Heart right ventricle (tissue), 16 donors: ENCODE results near the gene SLC25A3. TPM values are rescaled to one million over a fixed set of nuclear protein-coding genes. Genes with fewer than 3 reads are reported as not detected.
"Not testable (repeated sequence)": the region's sequence is repeated elsewhere in the genome, so short reads cannot be mapped to it uniquely, and the experiment has no call there.

Source experiments
- ATAC-seq, 8 donors: fragments of 200-7000 bp; cut with Tn5 transposase; one replicate each; pipeline ENCODE4 v1.9.1; 2020; ENCODE audit warnings: mild to moderate bottlenecking in 8 of 8, moderate library complexity in 8 of 8, moderate number of reproducible peaks in 1 of 8
- DNase-seq, 2 donors: peaks; one replicate each; pipeline ENCODE4 v3.0.0-alpha.2; 2020
- H3K27ac ChIP-seq, 10 donors: fragments of 200-600 bp; sonication (generic) in 2 of 10; one replicate each; pipeline versions ENCODE4 v1.5.0 to v1.8.0; 2020 to 2022; ENCODE audit warnings: mild to moderate bottlenecking in 3 of 10
- H3K27me3 ChIP-seq, 7 donors: fragments of 200-600 bp; one replicate each; pipeline ENCODE4 v1.8.0; 2021 to 2022; ENCODE audit warnings: mild to moderate bottlenecking in 2 of 7
- H3K36me3 ChIP-seq, 9 donors: fragments of 200-600 bp; sonication (generic) in 1 of 9; one replicate each; pipeline versions ENCODE4 v1.5.0 to v1.8.0; 2020 to 2022; ENCODE audit warnings: mild to moderate bottlenecking in 2 of 9
- H3K4me1 ChIP-seq, 9 donors: fragments of 200-600 bp; sonication (generic) in 1 of 9; one replicate each; pipeline versions ENCODE4 v1.5.0 to v1.8.0; 2020 to 2022; ENCODE audit warnings: mild to moderate bottlenecking in 4 of 9
- H3K4me3 ChIP-seq, 10 donors: fragments of 200-600 bp; sonication (generic) in 2 of 10; one replicate each; pipeline versions ENCODE4 v1.5.0 to v1.8.0; 2020 to 2022; ENCODE audit warnings: mild to moderate bottlenecking in 7 of 10, moderate library complexity in 2 of 10
- H3K9me3 ChIP-seq, 11 donors: fragments of 200-600 bp in 10 of 11; sonication (generic) in 2 of 11; one replicate each; pipeline versions ENCODE4 v1.5.0 to v1.8.0; 2013 to 2022; ENCODE audit warnings: mild to moderate bottlenecking in 2 of 11, control low read depth in 1 of 11, moderate library complexity in 1 of 11
- WGBS, 2 donors: extraction: QIAGEN DNeasy Blood & Tissue Kit; methylation state at CpG; one replicate each; pipeline ENCODE4 v1.1.7; 2013; ENCODE audit warnings: inconsistent platforms in 1 of 2; 5-methylcytosine and 5-hydroxymethylcytosine counted together
- intact Hi-C, 10 donors: fragments of 100-400 bp; cut with DNase I; formaldehyde crosslinking; loops; one replicate each; pipeline versions ENCODE4 v1.11.1 to v1.14.2; 2022
- polyA plus RNA-seq, 2 donors: library from polyadenylated mRNA; stranded (reverse); fragments of 200-250 nt; gene quantifications; one replicate each; pipeline ENCODE4 v1.2.3, GENCODE V29; 2013
- total RNA-seq, 10 donors: library from RNA; stranded (reverse); fragmentation: NEBNext Ultra II Directional in 3 of 10; extraction: Animal tissue kit (Norgen Biotek cat#: 25700) in 3 of 10; gene quantifications; one replicate each; pipeline versions ENCODE4 v1.2.1 to v1.2.4, GENCODE V29; 2021 to 2023
- TF ChIP-seq, protein P1 (sequence below), 9 donors: fragments of 200-600 bp; sonication (generic) in 2 of 9; IDR thresholded peaks; one replicate each; pipeline versions ENCODE4 v1.5.0 to v1.8.0; 2021 to 2022; ENCODE audit warnings: antibody characterized with exemption in 9 of 9, mild to moderate bottlenecking in 5 of 9, moderate library complexity in 1 of 9
- donor health status: Arrhythmogenic right ventricular cardiomyopathy.
- donor health status: ischemic (EF 13 %, LVEDD 7.1; RV severe dilation, severe dysfunction).
- donor health status: healthy with polysubstance abuse.
- donor health status: DM: no; HTN: yes; CAD: no.
- donor health status: DM: no; HTN: no; CAD: no.
- donor health status: ischemic (EF 25% LVEDD 6.9; RV normal size, moderate dysfunction).
- donor health status: ischemic (EF 25% LVEDD 5.7; RV mildly dilated, moderate dysfunction).
- donor health status: healthy.
- donor health status: DM: yes; HTN: yes; CAD: no.
- donor health status: Ischemic cardiomyopathy.
- donor health status: ischemic (EF 35%, LVEDD 5.7; RV mildly dilated, moderate dysfunction).
- donor health status: nonischemic (EF 11% LVEDD 7.7; RV severe dilation, severe dysfunction).
- donor health status: DM: yes; HTN: yes; CAD: no.
- donor health status: PGD.
- donor health status: ischemic (EF 29% LVEDD 5.4; RV normal size, mild dysfunction).
- donor health status: nonischemic (EF 23%, LVEDD 6.1; RV moderate dilation, normal function).

SLC25A3 gene
- total and polyA plus RNA-seq, 12 donors: 742 to 2,142 (median 1,683) TPM

DNA sequence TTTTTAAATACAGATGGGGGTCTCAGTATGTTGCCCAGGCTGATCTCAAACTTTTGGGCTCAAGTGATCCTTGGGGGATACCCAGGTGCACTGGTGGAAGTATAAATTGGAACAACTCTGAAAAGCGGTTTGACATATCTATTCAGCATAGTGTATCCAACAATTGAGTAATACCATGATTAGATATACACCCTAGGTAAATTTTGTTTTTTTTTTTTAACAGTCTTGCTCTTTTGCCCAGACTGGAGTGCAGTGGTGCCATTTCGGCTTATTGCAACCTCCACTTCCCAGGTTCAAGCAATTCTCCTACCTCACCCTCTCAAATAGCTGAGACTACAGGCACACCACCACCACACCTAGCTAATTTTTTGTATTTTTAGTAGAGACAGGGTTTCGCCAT, 31.6 kb upstream of the SLC25A3 start:
- intact Hi-C loops: loop anchor here in 3 of 10 donors (2.0 to 10.0 kb wide), 3 partner anchors 93 to 433 kb away; no protein-coding TSS in a partner anchor
- peaks cover 0 to 8% (median 0%) of the 10 kb centered on the region in 11 donors for H3K9me3 ChIP-seq
- TF ChIP-seq, protein P1, sequence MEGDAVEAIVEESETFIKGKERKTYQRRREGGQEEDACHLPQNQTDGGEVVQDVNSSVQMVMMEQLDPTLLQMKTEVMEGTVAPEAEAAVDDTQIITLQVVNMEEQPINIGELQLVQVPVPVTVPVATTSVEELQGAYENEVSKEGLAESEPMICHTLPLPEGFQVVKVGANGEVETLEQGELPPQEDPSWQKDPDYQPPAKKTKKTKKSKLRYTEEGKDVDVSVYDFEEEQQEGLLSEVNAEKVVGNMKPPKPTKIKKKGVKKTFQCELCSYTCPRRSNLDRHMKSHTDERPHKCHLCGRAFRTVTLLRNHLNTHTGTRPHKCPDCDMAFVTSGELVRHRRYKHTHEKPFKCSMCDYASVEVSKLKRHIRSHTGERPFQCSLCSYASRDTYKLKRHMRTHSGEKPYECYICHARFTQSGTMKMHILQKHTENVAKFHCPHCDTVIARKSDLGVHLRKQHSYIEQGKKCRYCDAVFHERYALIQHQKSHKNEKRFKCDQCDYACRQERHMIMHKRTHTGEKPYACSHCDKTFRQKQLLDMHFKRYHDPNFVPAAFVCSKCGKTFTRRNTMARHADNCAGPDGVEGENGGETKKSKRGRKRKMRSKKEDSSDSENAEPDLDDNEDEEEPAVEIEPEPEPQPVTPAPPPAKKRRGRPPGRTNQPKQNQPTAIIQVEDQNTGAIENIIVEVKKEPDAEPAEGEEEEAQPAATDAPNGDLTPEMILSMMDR (IDR thresholded peaks at IDR 0.05): no peak
- peaks cover 0 to 4% (median 0%) of the 10 kb centered on the region in 9 donors for H3K4me1 ChIP-seq
- H3K4me3 ChIP-seq: no peak overlapping the region
- DNase-seq (no peak), ATAC-seq (no peak)
- H3K36me3 ChIP-seq: no peaks in the 10 kb centered on the region
- no peaks in the 10 kb centered on the region for H3K27me3 ChIP-seq
- 91 to 97% methylated on average over 3 of the region's 3 CpGs for WGBS, 2 donors
- no peak overlapping the region for H3K27ac ChIP-seq

DNA sequence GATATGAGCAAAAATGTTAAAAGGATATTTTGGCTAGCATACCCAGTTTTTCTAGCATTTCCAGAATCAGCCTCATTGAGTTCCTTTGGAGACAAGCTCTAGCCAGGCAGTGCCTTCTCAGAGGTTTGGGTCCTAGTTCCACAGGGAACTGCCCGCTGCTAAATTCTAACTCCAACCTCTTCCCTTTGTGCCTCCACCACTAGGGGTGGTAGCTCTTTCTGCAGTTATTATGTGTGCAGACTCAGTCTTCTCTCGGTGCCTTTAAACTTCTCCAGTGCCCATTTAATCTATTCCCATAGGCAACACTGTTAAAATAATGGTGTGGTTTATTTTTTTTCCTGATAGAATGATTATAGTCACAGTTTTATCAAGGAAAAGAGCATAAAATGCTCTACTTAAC, 21.5 kb upstream of the SLC25A3 start:
- TF ChIP-seq, protein P1 (IDR thresholded peaks at IDR 0.05): peak in 4 of 9 donors; percentile 13 to 28 (median 18)
- ATAC-seq (peak in 2 of 8 donors; percentile 33 to 44), DNase-seq (no peak)
- intact Hi-C loops: loop anchor here in 2 of 10 donors (5.0 kb wide), 2 partner anchors 70 to 430 kb away; partner anchors contain the start of gene IKBIP (in 1 of the 2)
- Histone ChIP-seq H3K4me3 (no peak overlapping the region), H3K9me3 (no peaks in the 10 kb centered on the region), H3K4me1 (peaks cover 0 to 5% (median 0%) of the 10 kb centered on the region in 9 donors), H3K27ac (no peak overlapping the region), H3K36me3 (no peaks in the 10 kb centered on the region), H3K27me3 (no peaks in the 10 kb centered on the region)
- WGBS, 2 donors: 71 to 81% methylated on average over 2 of the region's 2 CpGs

DNA sequence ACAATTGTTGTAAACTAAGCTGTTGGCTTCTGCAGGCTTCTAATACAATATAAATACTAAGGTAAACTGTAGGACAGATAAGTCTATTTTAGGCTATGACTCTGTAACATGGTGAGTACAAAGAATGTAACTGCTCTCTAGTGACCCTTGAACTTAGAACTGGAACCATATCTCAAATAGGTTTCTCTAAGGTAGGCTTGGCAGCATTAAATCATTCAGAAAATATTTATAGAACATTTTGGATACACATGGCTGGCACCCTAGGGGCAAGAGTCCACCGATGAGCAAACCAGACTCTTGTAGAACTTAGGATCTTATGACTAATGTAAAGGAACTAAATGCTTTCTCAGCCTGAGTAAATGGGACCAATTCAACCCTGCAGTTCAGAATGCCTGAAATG, 19.4 kb upstream of the SLC25A3 start:
- DNase-seq (no peak), ATAC-seq (peak in 2 of 8 donors; percentile 70 to 73)
- H3K36me3 ChIP-seq: no peaks in the 10 kb centered on the region
- TF ChIP-seq, protein P1 (IDR thresholded peaks at IDR 0.05): no peak
- H3K9me3 ChIP-seq: no peaks in the 10 kb centered on the region
- peaks cover 0 to 5% (median 0%) of the 10 kb centered on the region in 9 donors for H3K4me1 ChIP-seq
- WGBS, 2 donors: 52 to 60% methylated on average over 1 of the region's 1 CpG
- intact Hi-C loops: loop anchor here in 2 of 10 donors (5.0 kb wide), 2 partner anchors 68 to 428 kb away; partner anchors contain the start of gene IKBIP (in 1 of the 2)
- no peak overlapping the region for H3K4me3 ChIP-seq
- H3K27ac ChIP-seq: peak overlapping the region in 2 of 10 donors; percentile 8 to 25
- no peaks in the 10 kb centered on the region for H3K27me3 ChIP-seq

DNA sequence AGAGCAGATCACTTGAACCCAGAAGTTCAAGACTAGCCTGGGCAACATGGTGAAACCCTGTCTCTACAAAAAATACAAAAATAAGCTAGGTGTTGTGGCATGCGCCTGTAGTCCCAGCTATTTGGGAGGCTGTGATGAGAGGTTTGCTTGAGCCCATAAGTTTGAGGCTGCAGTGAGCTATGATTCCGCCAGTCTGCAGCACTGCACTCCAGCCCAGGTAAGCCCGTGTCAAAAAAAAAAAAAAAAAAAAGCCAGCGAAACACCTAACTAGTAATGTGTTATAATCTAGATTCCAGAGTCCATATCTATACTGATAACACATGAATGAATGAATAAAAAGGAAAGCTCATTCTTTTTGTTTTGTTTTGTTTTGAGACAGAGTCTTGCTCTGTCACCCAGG, 18.5 kb upstream of the SLC25A3 start:
- no peak for DNase-seq
- Histone ChIP-seq H3K36me3 (no peaks in the 10 kb centered on the region), H3K9me3 (no peaks in the 10 kb centered on the region), H3K27ac (no peak overlapping the region), H3K4me3 (no peak overlapping the region), H3K27me3 (no peaks in the 10 kb centered on the region), H3K4me1 (peaks cover 0 to 5% (median 0%) of the 10 kb centered on the region in 9 donors)
- 95 to 97% methylated on average over 4 of the region's 4 CpGs for WGBS, 2 donors
- TF ChIP-seq, protein P1 (IDR thresholded peaks at IDR 0.05): no peak
- intact Hi-C loops: no loop called here
- no peak for ATAC-seq

DNA sequence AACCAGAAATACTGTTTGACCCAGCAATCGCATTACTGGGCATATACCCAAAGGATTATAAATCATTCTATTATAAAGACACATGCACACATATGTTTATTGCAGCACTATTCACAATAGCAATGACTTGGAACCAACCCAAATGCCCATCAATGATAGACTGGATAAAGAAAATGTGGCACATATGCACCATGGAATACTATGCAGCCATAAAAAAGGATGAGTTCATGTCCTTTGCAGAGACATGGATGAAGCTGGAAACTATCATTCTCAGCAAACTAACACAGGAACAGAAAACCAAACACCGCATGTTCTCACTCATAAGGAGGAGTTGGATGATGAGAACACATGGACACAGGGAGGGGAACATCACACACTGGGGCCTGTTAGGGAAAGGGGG, 16.7 kb upstream of the SLC25A3 start:
- H3K27me3 ChIP-seq, H3K36me3 ChIP-seq, H3K27ac ChIP-seq, ATAC-seq, H3K4me1 ChIP-seq, DNase-seq, H3K4me3 ChIP-seq, H3K9me3 ChIP-seq, intact Hi-C loops: not testable (repeated sequence)
- 93 to 96% methylated on average over 2 of the region's 2 CpGs for WGBS, 2 donors
